AG10803 (cell line): ENCODE results near the gene ADAM23.

Source experiments
- DNase-seq: peaks from one replicate; pipeline ENCODE4 v3.0.0; 2010; ENCODE audit warnings: low read depth
- H3K4me3 ChIP-seq: 2 replicates; pipeline ENCODE4 v1.5.1; 2011; ENCODE audit warnings: mild to moderate bottlenecking, low read length, control low read depth
- CTCF ChIP-seq: conservative IDR thresholded peaks from 2 replicates; pipeline ENCODE4 v1.5.1; 2011; ENCODE audit warnings: mild to moderate bottlenecking, low read length, control low read depth, inconsistent platforms

The ADAM23 gene

GRCh38 chr2:206557321-206557720 lies 114.0 kb downstream of the ADAM23 start:
- TF ChIP-seq CTCF: no peak
- no peak for DNase-seq
- no peak overlapping the region for H3K4me3 ChIP-seq

DNA sequence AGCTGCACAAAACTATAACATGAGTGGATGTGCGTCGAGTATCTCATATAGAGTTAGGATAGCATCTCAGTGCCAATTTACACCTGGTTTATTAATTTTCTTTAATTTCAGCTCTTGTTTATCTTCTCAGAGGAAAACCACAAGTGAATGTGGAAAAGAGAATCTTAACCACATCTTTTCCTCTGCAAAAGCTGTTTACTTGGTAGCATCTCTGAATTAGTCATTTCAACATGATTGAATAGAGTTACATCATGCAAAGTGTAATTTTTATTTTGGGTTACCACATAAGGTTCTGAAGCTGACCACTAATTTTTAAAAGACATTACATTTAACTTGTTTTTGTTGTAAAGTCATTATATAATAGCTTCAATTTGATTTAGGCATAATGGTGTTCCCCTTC lies 115.2 kb downstream of the ADAM23 start:
- H3K4me3 ChIP-seq: no peak overlapping the region
- no peak for TF ChIP-seq CTCF
- peak; percentile 63 for DNase-seq

DNA sequence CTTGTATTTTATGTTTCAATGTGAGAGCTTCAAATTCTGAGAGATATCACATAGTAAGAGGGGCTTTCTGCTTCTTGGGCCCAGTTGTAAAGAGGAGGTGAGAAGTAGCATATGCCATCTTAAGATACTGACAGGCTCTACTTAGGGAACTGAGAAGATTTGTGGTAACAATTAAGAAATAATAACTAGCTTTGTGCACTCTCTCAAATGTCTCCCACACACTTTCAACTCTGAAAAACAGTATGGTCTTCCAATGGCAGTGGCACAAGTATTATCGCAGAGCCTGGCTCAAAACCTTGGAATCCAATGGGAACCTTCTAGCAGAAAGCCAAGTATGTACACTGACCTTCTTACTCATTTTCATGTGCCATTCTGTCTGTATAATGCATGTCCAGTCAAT lies 118.6 kb downstream of the ADAM23 start:
- no peak overlapping the region for H3K4me3 ChIP-seq
- no peak for TF ChIP-seq CTCF
- no peak for DNase-seq

GRCh38 chr2:206562375-206562774 lies 119.0 kb downstream of the ADAM23 start:
- no peak for DNase-seq
- no peak overlapping the region for H3K4me3 ChIP-seq
- no peak for TF ChIP-seq CTCF

GRCh38 chr2:206563374-206563773 lies 120.0 kb downstream of the ADAM23 start:
- DNase-seq: no peak
- no peak overlapping the region for H3K4me3 ChIP-seq
- no peak for TF ChIP-seq CTCF

DNA sequence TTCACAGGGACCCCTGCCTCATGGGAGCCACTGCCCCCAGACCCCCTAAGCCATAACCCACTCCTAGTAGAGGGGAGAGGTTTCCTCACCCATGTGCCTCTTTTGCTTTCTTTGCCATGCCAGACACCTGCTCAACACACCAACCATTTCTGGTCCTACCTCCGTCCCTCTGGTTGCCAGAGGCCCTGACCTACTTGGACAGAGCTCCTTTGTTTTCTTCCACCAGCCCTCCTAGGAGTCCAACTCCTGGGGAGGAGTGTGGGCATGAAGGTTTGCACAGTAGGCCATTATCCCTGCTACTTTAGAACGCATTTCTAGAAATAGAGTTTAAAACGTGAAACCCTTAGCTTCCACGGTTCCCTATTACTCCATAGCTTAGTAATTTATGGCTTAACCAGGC lies 122.3 kb downstream of the ADAM23 start:
- TF ChIP-seq CTCF: no peak
- no peak overlapping the region for H3K4me3 ChIP-seq
- DNase-seq: no peak

DNA sequence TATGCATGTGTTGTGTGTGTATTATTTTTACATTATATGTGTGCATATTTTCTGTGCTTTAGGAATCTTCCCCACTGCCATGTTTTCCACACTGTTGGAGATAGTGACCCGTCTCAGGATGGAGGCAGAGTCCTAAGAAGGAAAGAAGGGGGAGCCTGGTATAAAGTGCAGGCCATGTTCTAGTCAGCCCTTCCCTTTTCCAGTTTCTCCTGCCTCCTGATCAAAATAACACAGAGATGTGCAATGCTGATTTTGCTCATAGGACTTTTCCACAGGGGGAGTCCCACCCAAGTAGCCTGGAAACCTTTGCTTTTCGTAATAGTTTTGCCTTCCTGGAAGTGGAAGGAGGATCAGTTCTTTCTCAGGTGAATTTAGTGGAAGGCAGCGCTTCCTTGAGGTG lies 126.1 kb downstream of the ADAM23 start:
- no peak overlapping the region for H3K4me3 ChIP-seq
- DNase-seq: no peak
- no peak for TF ChIP-seq CTCF
